ENCODE data around the gene EARS2. TPM values are rescaled to one million over a fixed set of nuclear protein-coding genes. Genes with fewer than 3 reads are reported as not detected.
"Not testable (repeated sequence)": the region's sequence is repeated elsewhere in the genome, so short reads cannot be mapped to it uniquely, and the experiment has no call there.

EARS2 gene
- polyA plus RNA-seq, 1 donor from 2014 or later = 14.4 TPM

GRCh38 chr16:23523876-23524385, 33.2 kb downstream of the EARS2 start:
- Mint-ChIP-seq H3K27me3 (no peaks in the 10 kb centered on the region), H3K27ac (no peak overlapping the region), H3K36me3 (peaks cover 10% of the 10 kb centered on the region), H3K4me1 (peaks cover 21 to 28% (median 24%) of the 10 kb centered on the region in 3 donors), H3K4me3 (no peak overlapping the region), H3K9me3 (no peaks in the 10 kb centered on the region)

GRCh38 chr16:23523321-23523720, 33.8 kb downstream of the EARS2 start:
- peaks cover 10% of the 10 kb centered on the region for H3K36me3 Mint-ChIP-seq
- peaks cover 25 to 33% (median 30%) of the 10 kb centered on the region in 3 donors for H3K4me1 Mint-ChIP-seq
- H3K4me3 Mint-ChIP-seq = peak overlapping the region in 1 of 4 donors; percentile 56
- H3K27ac Mint-ChIP-seq = no peak overlapping the region
- H3K27me3 Mint-ChIP-seq = no peaks in the 10 kb centered on the region
- no peaks in the 10 kb centered on the region for H3K9me3 Mint-ChIP-seq

- H3K9me3 Mint-ChIP-seq = no peaks in the 10 kb centered on the region
- H3K27ac Mint-ChIP-seq = peak overlapping the region in 1 of 3 donors; percentile 73
- peak overlapping the region in 1 of 4 donors; percentile 21 for H3K4me3 Mint-ChIP-seq
- no peaks in the 10 kb centered on the region for H3K27me3 Mint-ChIP-seq
- peaks cover 5% of the 10 kb centered on the region for H3K36me3 Mint-ChIP-seq
- peaks cover 27 to 40% (median 35%) of the 10 kb centered on the region in 3 donors for H3K4me1 Mint-ChIP-seq
These were observed 35.2 kb downstream of the EARS2 start for GRCh38 chr16:23521965-23522364.

- peak overlapping the region; percentile 2 to 85 (median 83) for H3K27ac Mint-ChIP-seq
- H3K4me3 Mint-ChIP-seq = peak overlapping the region in 1 of 4 donors; percentile 50
- H3K4me1 Mint-ChIP-seq = peaks cover 34 to 48% (median 41%) of the 10 kb centered on the region in 3 donors
- H3K27me3 Mint-ChIP-seq = peaks cover 2% of the 10 kb centered on the region
- no peaks in the 10 kb centered on the region for H3K9me3 Mint-ChIP-seq
- H3K36me3 Mint-ChIP-seq = peaks cover 5% of the 10 kb centered on the region
These were observed 36.0 kb downstream of the EARS2 start for GRCh38 chr16:23521037-23521743.

- Mint-ChIP-seq H3K4me3 (peak overlapping the region in 3 of 4 donors; percentile 33 to 67 (median 55)), H3K4me1 (peaks cover 37 to 52% (median 43%) of the 10 kb centered on the region in 3 donors), H3K36me3 (peaks cover 5% of the 10 kb centered on the region), H3K27me3 (peaks cover 2% of the 10 kb centered on the region), H3K9me3 (no peaks in the 10 kb centered on the region), H3K27ac (peak overlapping the region; percentile 83 to 85 (median 85))
These were observed 36.6 kb downstream of the EARS2 start for GRCh38 chr16:23520500-23520899.

GRCh38 chr16:23519282-23519681, 37.9 kb downstream of the EARS2 start:
- peaks cover 37 to 50% (median 47%) of the 10 kb centered on the region in 3 donors for H3K4me1 Mint-ChIP-seq

GRCh38 chr16:23518435-23518891, 38.7 kb downstream of the EARS2 start:
- no peaks in the 10 kb centered on the region for H3K9me3 Mint-ChIP-seq
- peak overlapping the region; percentile 15 to 94 (median 65) for H3K4me3 Mint-ChIP-seq
- H3K27me3 Mint-ChIP-seq = peaks cover 2% of the 10 kb centered on the region
- peak overlapping the region; percentile 88 to 92 (median 89) for H3K27ac Mint-ChIP-seq
- H3K36me3 Mint-ChIP-seq = peaks cover 3% of the 10 kb centered on the region
- H3K4me1 Mint-ChIP-seq = peaks cover 37 to 47% (median 47%) of the 10 kb centered on the region in 3 donors

More at GRCh38 chr16:23519282-23519681, 37.9 kb downstream of the EARS2 start:
- Mint-ChIP-seq H3K27me3 (peaks cover 2% of the 10 kb centered on the region), H3K27ac (peak overlapping the region; percentile 27 to 74 (median 59)), H3K4me3 (peak overlapping the region in 1 of 4 donors; percentile 19), H3K9me3 (no peaks in the 10 kb centered on the region), H3K36me3 (peaks cover 3% of the 10 kb centered on the region)

- Mint-ChIP-seq H3K9me3 (no peaks in the 10 kb centered on the region), H3K27me3 (peaks cover 2% of the 10 kb centered on the region), H3K4me1 (peaks cover 35 to 44% (median 43%) of the 10 kb centered on the region in 3 donors), H3K36me3 (no peaks in the 10 kb centered on the region), H3K4me3 (peak overlapping the region in 3 of 4 donors; percentile 28 to 62 (median 48)), H3K27ac (peak overlapping the region; percentile 57 to 85 (median 83))
These were observed 40.6 kb downstream of the EARS2 start for GRCh38 chr16:23516366-23517137.

- no peaks in the 10 kb centered on the region for H3K36me3 Mint-ChIP-seq
- peak overlapping the region in 1 of 4 donors; percentile 48 for H3K4me3 Mint-ChIP-seq
- no peaks in the 10 kb centered on the region for H3K9me3 Mint-ChIP-seq
- peak overlapping the region; percentile 67 to 88 (median 83) for H3K27ac Mint-ChIP-seq
- H3K27me3 Mint-ChIP-seq = peaks cover 2% of the 10 kb centered on the region
- H3K4me1 Mint-ChIP-seq = peaks cover 29 to 41% (median 39%) of the 10 kb centered on the region in 3 donors
These were observed 41.3 kb downstream of the EARS2 start for GRCh38 chr16:23515881-23516280.

GRCh38 chr16:23514381-23515152, 42.6 kb downstream of the EARS2 start:
- Mint-ChIP-seq H3K27ac (peak overlapping the region in 1 of 3 donors; percentile 8), H3K4me1 (peaks cover 21 to 34% (median 34%) of the 10 kb centered on the region in 3 donors), H3K4me3 (peak overlapping the region in 1 of 4 donors; percentile 1), H3K36me3 (no peaks in the 10 kb centered on the region), H3K27me3 (peaks cover 2% of the 10 kb centered on the region), H3K9me3 (no peaks in the 10 kb centered on the region)

GRCh38 chr16:23512168-23512695, 44.9 kb downstream of the EARS2 start:
- H3K27ac Mint-ChIP-seq = peak overlapping the region in 2 of 3 donors; percentile 40 to 76
- H3K36me3 Mint-ChIP-seq = no peaks in the 10 kb centered on the region
- H3K27me3 Mint-ChIP-seq = peaks cover 2% of the 10 kb centered on the region
- peaks cover 21 to 24% (median 22%) of the 10 kb centered on the region in 3 donors for H3K4me1 Mint-ChIP-seq
- peaks cover 0 to 2% (median 0%) of the 10 kb centered on the region in 3 donors for H3K9me3 Mint-ChIP-seq
- H3K4me3 Mint-ChIP-seq = peak overlapping the region in 1 of 4 donors; percentile 82

- Mint-ChIP-seq H3K36me3 (no peaks in the 10 kb centered on the region), H3K4me3 (peak overlapping the region in 3 of 4 donors; percentile 70 to 91 (median 82)), H3K4me1 (peaks cover 22 to 28% (median 24%) of the 10 kb centered on the region in 3 donors), H3K27ac (peak overlapping the region in 2 of 3 donors; percentile 67 to 76), H3K9me3 (peaks cover 0 to 2% (median 0%) of the 10 kb centered on the region in 3 donors), H3K27me3 (peaks cover 2% of the 10 kb centered on the region)
These were observed 45.4 kb downstream of the EARS2 start for GRCh38 chr16:23511731-23512130.

GRCh38 chr16:23510915-23511270, 46.3 kb downstream of the EARS2 start:
- not testable (repeated sequence) for H3K9me3 Mint-ChIP-seq, H3K36me3 Mint-ChIP-seq, H3K27me3 Mint-ChIP-seq
- Mint-ChIP-seq H3K27ac (peak overlapping the region; percentile 81 to 98 (median 88)), H3K4me3 (peak overlapping the region; percentile 84 to 95 (median 88)), H3K4me1 (peaks cover 23 to 30% (median 27%) of the 10 kb centered on the region in 3 donors)
